ENCODE data around the gene TBC1D28. TPM values are rescaled to one million over a fixed set of nuclear protein-coding genes. Genes with fewer than 3 reads are reported as not detected.
A peak's percentile ranks its signal among the peaks of the same experiment; 100 is the strongest.
"Not testable (repeated sequence)": the region's sequence is repeated elsewhere in the genome, so short reads cannot be mapped to it uniquely, and the experiment has no call there.

TBC1D28 gene
- total RNA-seq, 1 donor from 2014 or later, result not detected

- not testable (repeated sequence) for H3K27ac ChIP-seq (ENCODE audit: low read depth, low read length); H3K4me1 Mint-ChIP-seq (ENCODE audit: low read depth, unreplicated experiment); H3K36me3 Mint-ChIP-seq (ENCODE audit: low read depth, unreplicated experiment); H3K27me3 Mint-ChIP-seq (ENCODE audit: low read depth, unreplicated experiment); DNase-seq (ENCODE audit: low read depth); FAIRE-seq; H3K4me3 Mint-ChIP-seq (ENCODE audit: unreplicated experiment); H4K20me1 ChIP-seq (ENCODE audit: insufficient read depth, low read length); H3K9ac ChIP-seq (ENCODE audit: low read length); H3K79me2 ChIP-seq (ENCODE audit: insufficient read depth, low read length); H3K27ac Mint-ChIP-seq (ENCODE audit: unreplicated experiment); H3K9me3 Mint-ChIP-seq (ENCODE audit: unreplicated experiment); H3K27me3 ChIP-seq (ENCODE audit: insufficient read depth, low read length); H3K9me3 ChIP-seq (ENCODE audit: insufficient read depth, low read depth, low read length); H3K4me1 ChIP-seq (ENCODE audit: insufficient read depth, low read length); H3K4me2 ChIP-seq (ENCODE audit: low read length); H3K36me3 ChIP-seq (ENCODE audit: insufficient read depth, low read length); H3K4me3 ChIP-seq (ENCODE audit: insufficient read depth, low read depth, low read length); H2AFZ ChIP-seq (ENCODE audit: low read depth, low read length)
Observed at GRCh38 chr17:18643124-18643523, 1.1 kb downstream of the TBC1D28 start.

GRCh38 chr17:18638357-18638756, 5.8 kb downstream of the TBC1D28 start:
- H3K36me3 Mint-ChIP-seq (ENCODE audit: low read depth, unreplicated experiment); H3K27ac ChIP-seq (ENCODE audit: low read depth, low read length); FAIRE-seq; H3K9me3 ChIP-seq (ENCODE audit: insufficient read depth, low read depth, low read length); H3K4me1 Mint-ChIP-seq (ENCODE audit: low read depth, unreplicated experiment); H3K4me2 ChIP-seq (ENCODE audit: low read length); H3K4me1 ChIP-seq (ENCODE audit: insufficient read depth, low read length); H3K79me2 ChIP-seq (ENCODE audit: insufficient read depth, low read length); H3K27me3 Mint-ChIP-seq (ENCODE audit: low read depth, unreplicated experiment); H3K9ac ChIP-seq (ENCODE audit: low read length); H4K20me1 ChIP-seq (ENCODE audit: insufficient read depth, low read length); H3K4me3 Mint-ChIP-seq (ENCODE audit: unreplicated experiment); H3K36me3 ChIP-seq (ENCODE audit: insufficient read depth, low read length); H2AFZ ChIP-seq (ENCODE audit: low read depth, low read length); H3K9me3 Mint-ChIP-seq (ENCODE audit: unreplicated experiment); H3K4me3 ChIP-seq (ENCODE audit: insufficient read depth, low read depth, low read length); DNase-seq (ENCODE audit: low read depth); H3K27me3 ChIP-seq (ENCODE audit: insufficient read depth, low read length): not testable (repeated sequence)
- peak overlapping the region; percentile 66 for H3K27ac Mint-ChIP-seq (ENCODE audit: unreplicated experiment)

DNA sequence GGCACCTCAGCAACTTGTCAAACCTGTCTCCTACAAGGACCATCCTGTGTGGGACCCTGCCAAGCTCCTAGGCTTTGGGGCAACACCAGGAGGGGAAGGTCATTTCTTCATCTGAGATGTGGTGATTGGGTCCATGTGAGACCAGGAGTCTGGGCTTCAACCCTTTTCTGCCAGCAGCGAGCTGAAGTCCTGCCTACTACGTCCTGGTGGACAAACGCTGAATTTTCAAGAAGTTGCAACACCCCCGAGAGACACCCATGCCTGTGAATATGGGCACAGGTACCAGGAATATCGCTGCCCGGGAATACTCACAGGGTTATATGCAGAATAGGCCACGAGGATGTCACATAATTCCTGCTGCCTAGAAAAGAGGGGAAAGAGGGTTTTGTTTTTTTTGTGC, 8.0 kb downstream of the TBC1D28 start:
- H3K27ac ChIP-seq (ENCODE audit: low read depth, low read length); H3K4me2 ChIP-seq (ENCODE audit: low read length); H3K4me1 ChIP-seq (ENCODE audit: insufficient read depth, low read length); H3K27me3 ChIP-seq (ENCODE audit: insufficient read depth, low read length); FAIRE-seq; H3K27ac Mint-ChIP-seq (ENCODE audit: unreplicated experiment); H3K9me3 ChIP-seq (ENCODE audit: insufficient read depth, low read depth, low read length); H3K9me3 Mint-ChIP-seq (ENCODE audit: unreplicated experiment); H3K36me3 ChIP-seq (ENCODE audit: insufficient read depth, low read length); H3K4me3 ChIP-seq (ENCODE audit: insufficient read depth, low read depth, low read length); H3K4me1 Mint-ChIP-seq (ENCODE audit: low read depth, unreplicated experiment); H3K9ac ChIP-seq (ENCODE audit: low read length); H2AFZ ChIP-seq (ENCODE audit: low read depth, low read length); H4K20me1 ChIP-seq (ENCODE audit: insufficient read depth, low read length); DNase-seq (ENCODE audit: low read depth); H3K79me2 ChIP-seq (ENCODE audit: insufficient read depth, low read length); H3K36me3 Mint-ChIP-seq (ENCODE audit: low read depth, unreplicated experiment); H3K27me3 Mint-ChIP-seq (ENCODE audit: low read depth, unreplicated experiment); H3K4me3 Mint-ChIP-seq (ENCODE audit: unreplicated experiment): not testable (repeated sequence)

DNA sequence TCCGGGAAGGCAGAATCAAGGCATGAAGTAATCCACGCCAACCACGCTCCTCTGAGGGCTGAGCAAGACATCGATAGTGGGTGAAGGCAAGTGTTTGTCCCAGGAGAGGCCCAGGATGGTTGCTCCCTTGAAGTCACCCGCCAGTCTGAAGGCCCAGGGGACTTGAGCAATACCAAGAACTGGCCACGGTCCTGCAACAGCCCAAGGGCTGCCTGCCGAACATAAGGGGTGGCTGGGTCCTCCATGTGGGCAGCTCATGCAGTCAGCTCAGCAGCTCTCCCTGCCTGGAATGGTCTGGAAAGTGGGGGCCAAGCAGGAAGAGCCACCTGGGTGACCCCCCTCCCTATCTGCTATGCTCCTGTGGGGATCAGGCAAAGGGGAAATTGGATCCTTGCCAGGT, 8.4 kb downstream of the TBC1D28 start:
- H3K27me3 Mint-ChIP-seq (ENCODE audit: low read depth, unreplicated experiment); H3K79me2 ChIP-seq (ENCODE audit: insufficient read depth, low read length); H2AFZ ChIP-seq (ENCODE audit: low read depth, low read length); H3K4me1 ChIP-seq (ENCODE audit: insufficient read depth, low read length); H3K27me3 ChIP-seq (ENCODE audit: insufficient read depth, low read length); H3K9ac ChIP-seq (ENCODE audit: low read length); FAIRE-seq; H3K36me3 Mint-ChIP-seq (ENCODE audit: low read depth, unreplicated experiment); H3K4me3 ChIP-seq (ENCODE audit: insufficient read depth, low read depth, low read length); H3K4me1 Mint-ChIP-seq (ENCODE audit: low read depth, unreplicated experiment); H3K4me3 Mint-ChIP-seq (ENCODE audit: unreplicated experiment); DNase-seq (ENCODE audit: low read depth); H3K27ac Mint-ChIP-seq (ENCODE audit: unreplicated experiment); H3K4me2 ChIP-seq (ENCODE audit: low read length); H3K9me3 ChIP-seq (ENCODE audit: insufficient read depth, low read depth, low read length); H3K9me3 Mint-ChIP-seq (ENCODE audit: unreplicated experiment); H4K20me1 ChIP-seq (ENCODE audit: insufficient read depth, low read length); H3K36me3 ChIP-seq (ENCODE audit: insufficient read depth, low read length); H3K27ac ChIP-seq (ENCODE audit: low read depth, low read length): not testable (repeated sequence)

All from astrocyte (in vitro differentiated cells and primary cell).